GM21825 (cell line): ENCODE data around the gene NALCN.
"Not testable (repeated sequence)": the region's sequence is repeated elsewhere in the genome, so short reads cannot be mapped to it uniquely, and the experiment has no call there.

Experiments
- ATAC-seq: cut with Tn5 transposase; IDR thresholded peaks from one replicate; pipeline ENCODE4 v1.9.1; 2021; ENCODE audit warnings: mild to moderate bottlenecking, moderate library complexity; ENCODE audit not compliant: unreplicated experiment

Gene NALCN

DNA sequence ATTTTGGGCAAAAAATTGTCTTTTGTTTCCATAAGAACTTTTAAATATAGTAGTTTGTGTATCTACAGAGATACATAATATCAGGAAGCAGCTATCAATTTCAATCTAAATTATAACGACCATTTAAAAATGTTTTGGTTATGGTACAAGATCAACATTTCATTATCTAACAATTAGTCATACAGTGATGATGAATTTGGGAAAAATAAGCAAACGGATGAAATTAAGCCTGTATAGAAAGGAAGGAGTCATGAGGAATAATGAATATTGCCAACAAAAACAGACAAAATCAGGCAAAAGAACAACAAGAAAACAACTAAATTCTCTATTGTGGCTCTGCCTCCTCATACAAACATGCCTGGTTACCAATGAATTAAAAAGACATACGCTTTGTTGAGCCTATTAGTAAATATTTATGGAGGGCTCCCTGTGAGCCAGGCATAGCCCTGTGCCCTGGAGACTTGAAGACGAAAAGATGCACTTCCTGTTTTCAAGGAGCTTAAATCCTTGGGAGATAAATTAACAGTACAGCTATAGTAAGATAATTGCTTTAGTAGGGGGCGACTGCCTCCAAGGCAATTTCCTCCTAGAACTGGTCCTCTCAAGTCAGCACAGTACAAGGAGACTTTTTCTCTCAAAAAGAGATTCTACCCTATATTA is 73.0 kb downstream of the NALCN start:
- ATAC-seq = no peak

DNA sequence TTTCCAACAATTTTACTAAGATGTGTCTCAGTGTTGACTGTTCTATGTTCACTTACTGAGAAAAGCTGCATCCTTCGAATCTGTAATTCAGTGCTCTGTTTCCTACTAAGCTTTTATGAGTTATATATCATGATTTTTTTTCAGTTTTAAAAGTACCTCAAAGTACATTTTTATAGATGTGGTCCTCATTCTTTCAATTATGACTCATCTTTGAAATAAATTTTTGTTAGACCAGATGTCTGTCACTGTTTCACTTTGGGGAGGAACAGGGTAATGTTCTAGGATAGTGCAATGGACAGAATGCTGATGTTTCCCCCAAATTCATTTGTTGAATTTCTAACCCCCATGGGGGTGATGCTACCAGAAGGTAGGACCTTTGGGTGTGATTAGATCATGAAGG is 74.8 kb downstream of the NALCN start:
- ATAC-seq = no peak

DNA sequence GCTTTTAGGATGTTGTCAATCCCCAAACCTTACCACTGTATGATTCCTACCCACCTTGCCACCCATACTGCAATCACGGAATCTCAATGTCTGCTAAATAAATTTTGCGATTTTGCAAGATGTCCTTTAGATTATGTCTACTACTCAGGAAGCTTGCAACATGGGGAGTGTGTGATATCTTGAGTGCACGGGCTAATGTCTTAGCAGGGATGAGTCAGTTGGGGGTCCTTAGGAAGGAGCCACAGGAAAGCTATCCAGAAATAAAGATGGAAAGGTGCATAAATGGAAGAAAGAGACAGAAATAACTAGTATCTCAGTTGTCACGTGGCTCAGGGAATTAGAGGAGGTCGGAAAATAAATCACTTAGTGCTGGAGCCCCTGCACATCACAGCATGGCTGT is 77.1 kb downstream of the NALCN start:
- no peak for ATAC-seq

DNA sequence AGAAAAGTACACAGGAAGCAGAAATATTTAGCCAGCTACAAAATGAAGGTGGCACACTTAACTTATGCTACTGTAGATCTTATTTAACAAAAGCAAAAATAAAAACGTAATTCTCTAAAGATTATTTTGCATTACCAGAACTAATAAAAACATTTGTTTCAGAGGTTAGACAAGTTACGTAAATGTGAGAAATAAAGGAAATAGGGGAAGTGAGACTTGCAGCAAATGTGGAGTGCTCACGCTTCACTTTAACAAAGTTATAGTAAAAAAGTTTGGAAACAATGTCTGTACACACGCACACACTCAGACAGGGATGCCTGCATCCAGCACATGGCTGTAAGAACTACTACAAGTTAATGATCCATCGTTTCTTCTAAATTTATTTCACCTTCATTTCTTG is 83.7 kb downstream of the NALCN start:
- no peak for ATAC-seq

- ATAC-seq = no peak
These were observed 84.6 kb downstream of the NALCN start for GRCh38 chr13:101331731-101332130.

- ATAC-seq = no peak
These were observed 88.4 kb downstream of the NALCN start for GRCh38 chr13:101327871-101328270.

- no peak for ATAC-seq
These were observed 89.6 kb downstream of the NALCN start for GRCh38 chr13:101326710-101327109.

DNA sequence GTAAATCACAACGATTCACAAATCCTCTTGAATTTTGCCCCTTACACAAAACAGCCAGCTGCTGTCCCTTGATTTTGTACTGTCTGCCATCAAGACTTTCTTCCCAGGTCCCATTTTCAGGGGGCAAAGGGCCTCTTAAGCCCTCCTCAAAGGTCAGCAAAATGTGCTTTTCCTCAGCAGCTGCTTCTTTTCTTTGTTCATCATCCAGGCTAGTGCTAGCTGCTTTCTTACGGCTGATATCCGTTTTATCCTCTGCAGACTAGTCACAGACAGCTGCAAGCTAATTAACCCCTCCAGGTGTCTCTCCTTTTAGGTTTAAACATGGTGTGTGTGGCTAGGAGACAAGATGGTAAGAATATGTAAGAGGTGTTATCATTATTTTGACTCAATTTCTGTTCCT is 90.9 kb downstream of the NALCN start:
- no peak for ATAC-seq

GRCh38 chr13:101323601-101324000 is 92.7 kb downstream of the NALCN start:
- ATAC-seq = no peak

GRCh38 chr13:101317986-101318523 is 98.3 kb downstream of the NALCN start:
- no peak for ATAC-seq

DNA sequence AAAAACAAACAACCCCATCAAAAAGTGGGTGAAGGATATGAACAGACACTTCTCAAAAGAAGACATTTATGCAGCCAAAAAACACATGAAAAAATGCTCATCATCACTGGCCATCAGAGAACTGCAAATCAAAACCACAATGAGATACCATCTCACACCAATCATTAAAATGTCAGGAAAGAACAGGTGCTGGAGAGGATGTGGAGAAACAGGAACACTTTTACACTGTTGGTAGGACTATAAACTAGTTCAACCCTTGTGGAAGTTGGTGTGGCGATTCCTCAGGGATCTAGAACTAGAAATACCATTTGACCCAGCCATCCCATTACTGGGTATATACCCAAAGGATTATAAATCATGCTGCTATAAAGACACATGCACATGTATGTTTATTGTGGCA is 102.8 kb downstream of the NALCN start:
- not testable (repeated sequence) for ATAC-seq

DNA sequence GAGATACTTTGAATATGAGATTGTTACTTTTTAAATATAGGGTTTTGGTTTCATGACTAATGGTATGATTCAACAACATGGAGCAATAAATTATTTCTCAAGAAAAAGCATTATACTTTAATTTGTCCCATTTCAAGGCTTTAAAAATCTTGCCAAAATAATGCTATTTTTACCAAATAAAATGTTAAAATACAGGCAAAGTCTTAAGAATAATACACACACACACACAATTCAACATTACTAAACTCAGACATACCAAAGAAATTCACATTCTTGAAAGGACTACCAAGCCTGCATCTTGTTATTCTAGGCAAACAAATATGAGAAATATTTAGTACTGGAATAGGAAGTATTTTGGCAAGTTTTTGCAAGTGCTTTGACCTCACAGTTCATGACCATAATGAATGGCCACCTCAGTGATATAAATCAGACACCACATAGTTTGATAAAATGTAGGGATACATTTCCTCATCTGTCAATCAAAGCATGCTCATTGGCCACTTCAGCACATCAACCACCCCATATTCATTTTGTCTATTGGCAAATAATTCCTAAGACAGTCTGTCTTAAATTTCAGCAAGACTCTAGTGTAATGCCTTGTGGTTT is 107.2 kb downstream of the NALCN start:
- ATAC-seq = no peak

GRCh38 chr13:101308247-101309013 is 107.9 kb downstream of the NALCN start:
- ATAC-seq = no peak

GRCh38 chr13:101307181-101307701 is 109.1 kb downstream of the NALCN start:
- no peak for ATAC-seq

GRCh38 chr13:101306773-101307172 is 109.5 kb downstream of the NALCN start:
- no peak for ATAC-seq

DNA sequence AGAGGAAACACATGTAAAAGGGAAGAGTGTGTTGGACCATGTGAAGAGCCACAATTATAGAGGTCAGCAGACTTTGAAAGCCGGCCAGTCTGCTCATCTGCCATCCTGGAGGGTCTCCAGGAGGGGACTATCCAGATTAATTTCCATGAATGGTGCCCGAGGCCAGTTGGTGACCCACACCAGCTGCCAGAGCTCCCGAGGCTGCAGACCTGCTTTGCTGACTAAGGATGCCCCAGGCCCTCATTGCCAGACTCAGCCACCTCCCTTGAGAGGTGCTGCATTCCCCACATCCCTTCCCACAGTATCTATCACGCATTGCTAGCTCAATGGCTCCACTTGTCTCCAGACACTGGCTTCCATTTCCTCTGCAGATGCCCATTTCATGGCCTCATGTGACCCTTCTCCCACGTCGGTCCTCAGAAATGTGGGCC is 110.3 kb downstream of the NALCN start:
- ATAC-seq = no peak

GRCh38 chr13:101303521-101303920 is 112.8 kb downstream of the NALCN start:
- no peak for ATAC-seq

DNA sequence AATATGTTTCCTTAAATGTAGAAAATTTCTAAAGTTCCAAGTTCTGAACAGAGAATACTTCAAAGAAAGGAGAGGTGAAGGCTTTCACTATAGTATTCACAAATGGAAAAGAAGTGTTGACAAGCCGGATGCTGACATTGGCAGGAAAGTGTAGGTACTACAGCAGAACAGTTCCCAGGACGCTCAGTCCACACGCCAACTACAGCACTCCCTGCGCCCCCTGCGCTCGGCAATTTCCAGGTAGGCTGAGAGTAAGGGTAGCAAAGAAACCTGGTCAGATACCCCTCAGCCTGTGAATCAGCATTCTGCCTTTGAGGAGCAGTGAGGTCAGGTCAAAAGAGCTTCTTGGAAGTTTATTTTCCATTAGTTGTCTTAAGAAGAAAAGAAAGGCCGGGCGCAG is 115.3 kb downstream of the NALCN start:
- ATAC-seq = no peak

DNA sequence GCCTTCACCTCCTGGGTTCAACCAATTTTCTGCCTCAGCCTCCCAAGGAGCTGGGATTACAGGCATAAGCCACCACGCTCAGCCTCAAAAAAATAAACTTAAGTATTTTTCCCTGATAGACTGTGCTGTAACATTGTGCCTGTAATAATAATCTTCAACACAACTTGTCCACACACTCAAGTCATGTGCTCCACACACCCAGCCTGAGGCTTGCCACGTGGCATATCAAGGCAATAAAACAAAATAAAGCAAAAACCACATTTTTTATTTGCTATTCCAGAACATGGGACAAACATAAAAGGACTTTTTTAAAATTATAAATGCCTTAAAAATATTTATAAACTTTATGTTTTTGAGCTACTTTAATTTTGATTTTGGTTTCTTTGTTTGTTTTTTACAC is 115.8 kb downstream of the NALCN start:
- no peak for ATAC-seq

- ATAC-seq = no peak
These were observed 117.8 kb downstream of the NALCN start for GRCh38 chr13:101298517-101298916.

DNA sequence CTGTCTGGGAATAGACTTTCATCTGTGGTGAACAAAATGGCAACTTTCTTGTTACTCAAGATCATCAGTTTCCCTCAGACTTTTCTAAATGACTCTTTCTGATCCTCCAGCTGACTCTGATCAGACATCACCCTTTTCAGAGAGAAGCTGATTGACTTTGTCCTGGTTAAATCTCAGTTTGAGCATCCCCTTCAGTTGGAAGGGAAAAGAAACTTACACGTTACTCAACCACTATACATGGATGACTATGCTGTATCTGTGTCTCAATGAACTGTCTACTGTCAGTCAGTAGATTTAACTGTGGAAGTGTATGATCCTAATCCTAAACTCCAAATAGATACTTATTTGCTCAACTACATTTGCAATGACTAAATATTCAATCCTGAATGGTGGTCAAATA is 118.5 kb downstream of the NALCN start:
- ATAC-seq = no peak

GRCh38 chr13:101292711-101293110 is 123.6 kb downstream of the NALCN start:
- no peak for ATAC-seq
